Measurements from ENCODE around the gene OXT.
A peak's percentile ranks its signal among the peaks of the same experiment; 100 is the strongest.

Gene OXT

DNA sequence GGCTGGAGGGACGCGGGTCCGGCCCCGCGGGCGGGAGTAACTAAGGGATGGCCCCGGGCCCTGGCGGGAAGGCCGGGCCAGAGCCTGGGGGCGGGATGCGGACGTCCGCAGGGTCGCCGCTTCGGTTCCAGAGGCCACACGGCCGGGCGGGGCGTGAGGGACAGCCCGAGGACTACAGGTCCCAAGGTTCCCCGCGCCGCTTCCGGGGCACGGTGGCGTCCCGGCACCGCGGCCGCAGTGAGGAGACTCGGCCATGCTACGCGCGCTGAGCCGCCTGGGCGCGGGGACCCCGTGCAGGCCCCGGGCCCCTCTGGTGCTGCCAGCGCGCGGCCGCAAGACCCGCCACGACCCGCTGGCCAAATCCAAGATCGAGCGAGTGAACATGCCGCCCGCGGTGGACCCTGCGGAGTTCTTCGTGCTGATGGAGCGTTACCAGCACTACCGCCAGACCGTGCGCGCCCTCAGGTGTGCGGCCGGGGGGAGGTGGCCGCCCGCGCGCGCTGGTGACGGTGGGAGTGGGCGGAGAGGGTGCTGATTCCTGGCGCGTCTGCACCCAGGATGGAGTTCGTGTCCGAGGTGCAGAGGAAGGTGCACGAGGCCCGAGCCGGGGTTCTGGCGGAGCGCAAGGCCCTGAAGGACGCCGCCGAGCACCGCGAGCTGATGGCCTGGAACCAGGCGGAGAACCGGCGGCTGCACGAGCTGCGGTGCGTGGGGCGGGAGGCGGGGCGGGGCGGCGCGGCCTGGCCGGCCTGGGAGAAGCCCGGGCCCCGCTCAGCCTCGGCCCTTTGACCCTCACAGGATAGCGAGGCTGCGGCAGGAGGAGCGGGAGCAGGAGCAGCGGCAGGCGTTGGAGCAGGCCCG is 25.4 kb upstream of the OXT start, which contains the start of gene MRPS26 (continued):
- TF ChIP-seq, protein P1, sequence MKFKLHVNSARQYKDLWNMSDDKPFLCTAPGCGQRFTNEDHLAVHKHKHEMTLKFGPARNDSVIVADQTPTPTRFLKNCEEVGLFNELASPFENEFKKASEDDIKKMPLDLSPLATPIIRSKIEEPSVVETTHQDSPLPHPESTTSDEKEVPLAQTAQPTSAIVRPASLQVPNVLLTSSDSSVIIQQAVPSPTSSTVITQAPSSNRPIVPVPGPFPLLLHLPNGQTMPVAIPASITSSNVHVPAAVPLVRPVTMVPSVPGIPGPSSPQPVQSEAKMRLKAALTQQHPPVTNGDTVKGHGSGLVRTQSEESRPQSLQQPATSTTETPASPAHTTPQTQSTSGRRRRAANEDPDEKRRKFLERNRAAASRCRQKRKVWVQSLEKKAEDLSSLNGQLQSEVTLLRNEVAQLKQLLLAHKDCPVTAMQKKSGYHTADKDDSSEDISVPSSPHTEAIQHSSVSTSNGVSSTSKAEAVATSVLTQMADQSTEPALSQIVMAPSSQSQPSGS (tag by site-specific recombination; IDR thresholded peaks at IDR 0.05; ENCODE audit: low read depth) = no peak
- TF ChIP-seq ZNF521 (tag by site-specific recombination; IDR thresholded peaks at IDR 0.05) (no peak), ZBTB17 (tag by site-specific recombination; IDR thresholded peaks at IDR 0.05) (0 out of 2 replicates have a peak, but pooled peaks have one; percentile 52), ZNF37A (tag by site-specific recombination; IDR thresholded peaks at IDR 0.05) (no peak), KLF16 (tag by site-specific recombination; IDR thresholded peaks at IDR 0.05) (peak; percentile 65), ZNF558 (tag by site-specific recombination; IDR thresholded peaks at IDR 0.05) (no peak), IKZF3 (tag by site-specific recombination; IDR thresholded peaks at IDR 0.05) (peak; percentile 55; the same call in 1 of the 2 replicates), GFI1B (tag by site-specific recombination; IDR thresholded peaks at IDR 0.05) (no peak), ZNF555 (tag by site-specific recombination; conservative IDR thresholded peaks at IDR 0.05) (no peak), ZBTB8A (tag by site-specific recombination; IDR thresholded peaks at IDR 0.05) (peak; percentile 29; the same call in 1 of the 2 replicates), ZNF121 (tag by site-specific recombination; IDR thresholded peaks at IDR 0.05) (no peak), TRIM28 (IDR thresholded peaks at IDR 0.05; ENCODE audit: borderline replicate concordance, low read length) (no peak)
- TF ChIP-seq, protein P2, sequence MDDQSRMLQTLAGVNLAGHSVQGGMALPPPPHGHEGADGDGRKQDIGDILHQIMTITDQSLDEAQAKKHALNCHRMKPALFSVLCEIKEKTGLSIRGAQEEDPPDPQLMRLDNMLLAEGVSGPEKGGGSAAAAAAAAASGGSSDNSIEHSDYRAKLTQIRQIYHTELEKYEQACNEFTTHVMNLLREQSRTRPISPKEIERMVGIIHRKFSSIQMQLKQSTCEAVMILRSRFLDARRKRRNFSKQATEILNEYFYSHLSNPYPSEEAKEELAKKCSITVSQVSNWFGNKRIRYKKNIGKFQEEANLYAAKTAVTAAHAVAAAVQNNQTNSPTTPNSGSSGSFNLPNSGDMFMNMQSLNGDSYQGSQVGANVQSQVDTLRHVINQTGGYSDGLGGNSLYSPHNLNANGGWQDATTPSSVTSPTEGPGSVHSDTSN (CRISPR knock-in tag; IDR thresholded peaks at IDR 0.05) = 0 out of 2 replicates have a peak, but pooled peaks have one; percentile 51
- TF ChIP-seq, protein P3, sequence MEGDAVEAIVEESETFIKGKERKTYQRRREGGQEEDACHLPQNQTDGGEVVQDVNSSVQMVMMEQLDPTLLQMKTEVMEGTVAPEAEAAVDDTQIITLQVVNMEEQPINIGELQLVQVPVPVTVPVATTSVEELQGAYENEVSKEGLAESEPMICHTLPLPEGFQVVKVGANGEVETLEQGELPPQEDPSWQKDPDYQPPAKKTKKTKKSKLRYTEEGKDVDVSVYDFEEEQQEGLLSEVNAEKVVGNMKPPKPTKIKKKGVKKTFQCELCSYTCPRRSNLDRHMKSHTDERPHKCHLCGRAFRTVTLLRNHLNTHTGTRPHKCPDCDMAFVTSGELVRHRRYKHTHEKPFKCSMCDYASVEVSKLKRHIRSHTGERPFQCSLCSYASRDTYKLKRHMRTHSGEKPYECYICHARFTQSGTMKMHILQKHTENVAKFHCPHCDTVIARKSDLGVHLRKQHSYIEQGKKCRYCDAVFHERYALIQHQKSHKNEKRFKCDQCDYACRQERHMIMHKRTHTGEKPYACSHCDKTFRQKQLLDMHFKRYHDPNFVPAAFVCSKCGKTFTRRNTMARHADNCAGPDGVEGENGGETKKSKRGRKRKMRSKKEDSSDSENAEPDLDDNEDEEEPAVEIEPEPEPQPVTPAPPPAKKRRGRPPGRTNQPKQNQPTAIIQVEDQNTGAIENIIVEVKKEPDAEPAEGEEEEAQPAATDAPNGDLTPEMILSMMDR (tag by site-specific recombination; IDR thresholded peaks at IDR 0.05) = peak; percentile 57

DNA sequence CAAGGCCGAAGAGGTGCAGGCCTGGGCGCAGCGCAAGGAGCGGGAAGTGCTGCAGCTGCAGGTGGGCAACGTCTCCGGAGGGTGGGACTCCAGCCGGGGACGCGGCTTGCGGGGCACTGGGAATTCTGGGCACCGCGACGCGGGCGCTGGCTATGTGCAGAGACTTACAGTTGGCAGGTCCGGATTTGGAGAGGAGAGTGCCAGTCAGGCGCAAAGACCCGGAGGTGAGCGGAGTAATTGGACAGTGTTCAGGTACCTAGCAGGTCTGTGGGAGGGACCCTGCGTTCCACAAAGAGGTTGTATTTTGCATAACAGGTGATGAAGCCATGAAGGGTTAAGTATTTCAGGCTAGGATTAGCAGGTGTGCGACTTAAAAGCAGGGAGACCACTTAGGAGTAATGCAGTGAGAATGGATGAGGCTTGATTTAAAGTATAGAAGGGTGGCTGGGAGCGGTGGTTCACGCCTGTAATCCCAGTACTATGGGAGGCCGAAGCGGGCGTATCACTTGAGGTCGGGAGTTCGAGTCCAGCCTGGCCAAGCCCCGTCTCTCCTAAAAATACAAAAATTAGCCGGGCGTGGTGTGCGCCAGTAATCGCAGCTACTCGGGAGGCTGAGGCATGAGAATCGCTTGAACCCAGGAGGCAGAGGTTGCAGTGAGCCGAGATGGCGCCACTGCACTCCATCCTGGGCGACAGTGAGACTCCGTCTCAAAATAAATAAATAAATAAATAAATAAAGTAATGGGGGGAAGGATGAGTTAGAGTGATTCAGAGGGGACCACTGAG is 24.6 kb upstream of the OXT start:
- peak overlapping the region; percentile 97 for H3K27ac ChIP-seq (ENCODE audit: extremely low read depth, low read depth, low read length)
- ChIA-PET CTCF (interaction anchor here (0.7 to 0.9 kb wide), 2 partner anchors 203 to 246 kb away, joined by 3 to 4 read pairs; no protein-coding TSS in a partner anchor), POLR2A (interaction anchor here (0.6 to 1.5 kb wide), 2 partner anchors 192 to 196 kb away, joined by 4 to 7 read pairs; partner anchors contain the start of gene SLC4A11)
- peaks cover 12% of the 10 kb centered on the region for H3K4me1 ChIP-seq (ENCODE audit: control insufficient read depth, insufficient read depth, low read length)
- H3K9me3 ChIP-seq (ENCODE audit: control insufficient read depth, insufficient read depth, low read depth, low read length) = no peaks in the 10 kb centered on the region
- H3K36me3 ChIP-seq (ENCODE audit: control insufficient read depth in 2 of 2, insufficient read depth in 1 of 2, low read length in 2 of 2) = peaks cover 25 to 32% of the 10 kb centered on the region in 2 experiments
- H3K4me3 ChIP-seq (ENCODE audit: low read depth, low read length) = peak overlapping the region; percentile 83
- TF ChIP-seq, protein P4, sequence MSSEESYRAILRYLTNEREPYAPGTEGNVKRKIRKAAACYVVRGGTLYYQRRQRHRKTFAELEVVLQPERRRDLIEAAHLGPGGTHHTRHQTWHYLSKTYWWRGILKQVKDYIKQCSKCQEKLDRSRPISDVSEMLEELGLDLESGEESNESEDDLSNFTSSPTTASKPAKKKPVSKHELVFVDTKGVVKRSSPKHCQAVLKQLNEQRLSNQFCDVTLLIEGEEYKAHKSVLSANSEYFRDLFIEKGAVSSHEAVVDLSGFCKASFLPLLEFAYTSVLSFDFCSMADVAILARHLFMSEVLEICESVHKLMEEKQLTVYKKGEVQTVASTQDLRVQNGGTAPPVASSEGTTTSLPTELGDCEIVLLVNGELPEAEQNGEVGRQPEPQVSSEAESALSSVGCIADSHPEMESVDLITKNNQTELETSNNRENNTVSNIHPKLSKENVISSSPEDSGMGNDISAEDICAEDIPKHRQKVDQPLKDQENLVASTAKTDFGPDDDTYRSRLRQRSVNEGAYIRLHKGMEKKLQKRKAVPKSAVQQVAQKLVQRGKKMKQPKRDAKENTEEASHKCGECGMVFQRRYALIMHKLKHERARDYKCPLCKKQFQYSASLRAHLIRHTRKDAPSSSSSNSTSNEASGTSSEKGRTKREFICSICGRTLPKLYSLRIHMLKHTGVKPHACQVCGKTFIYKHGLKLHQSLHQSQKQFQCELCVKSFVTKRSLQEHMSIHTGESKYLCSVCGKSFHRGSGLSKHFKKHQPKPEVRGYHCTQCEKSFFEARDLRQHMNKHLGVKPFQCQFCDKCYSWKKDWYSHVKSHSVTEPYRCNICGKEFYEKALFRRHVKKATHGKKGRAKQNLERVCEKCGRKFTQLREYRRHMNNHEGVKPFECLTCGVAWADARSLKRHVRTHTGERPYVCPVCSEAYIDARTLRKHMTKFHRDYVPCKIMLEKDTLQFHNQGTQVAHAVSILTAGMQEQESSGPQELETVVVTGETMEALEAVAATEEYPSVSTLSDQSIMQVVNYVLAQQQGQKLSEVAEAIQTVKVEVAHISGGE (tag by site-specific recombination; conservative IDR thresholded peaks at IDR 0.05; ENCODE audit: low read depth) = no peak
- TF ChIP-seq SP2 (tag by site-specific recombination; IDR thresholded peaks at IDR 0.05) (peak; percentile 70), SCRT1 (tag by site-specific recombination; IDR thresholded peaks at IDR 0.05; ENCODE audit: borderline replicate concordance) (peak; percentile 12; the same call in 1 of the 2 replicates), ZNF600 (tag by site-specific recombination; IDR thresholded peaks at IDR 0.05) (no peak), ZFP69B (tag by site-specific recombination; IDR thresholded peaks at IDR 0.05) (no peak), ZBTB8A (tag by site-specific recombination; IDR thresholded peaks at IDR 0.05) (peak; percentile 69)
- TF ChIP-seq, protein P5, sequence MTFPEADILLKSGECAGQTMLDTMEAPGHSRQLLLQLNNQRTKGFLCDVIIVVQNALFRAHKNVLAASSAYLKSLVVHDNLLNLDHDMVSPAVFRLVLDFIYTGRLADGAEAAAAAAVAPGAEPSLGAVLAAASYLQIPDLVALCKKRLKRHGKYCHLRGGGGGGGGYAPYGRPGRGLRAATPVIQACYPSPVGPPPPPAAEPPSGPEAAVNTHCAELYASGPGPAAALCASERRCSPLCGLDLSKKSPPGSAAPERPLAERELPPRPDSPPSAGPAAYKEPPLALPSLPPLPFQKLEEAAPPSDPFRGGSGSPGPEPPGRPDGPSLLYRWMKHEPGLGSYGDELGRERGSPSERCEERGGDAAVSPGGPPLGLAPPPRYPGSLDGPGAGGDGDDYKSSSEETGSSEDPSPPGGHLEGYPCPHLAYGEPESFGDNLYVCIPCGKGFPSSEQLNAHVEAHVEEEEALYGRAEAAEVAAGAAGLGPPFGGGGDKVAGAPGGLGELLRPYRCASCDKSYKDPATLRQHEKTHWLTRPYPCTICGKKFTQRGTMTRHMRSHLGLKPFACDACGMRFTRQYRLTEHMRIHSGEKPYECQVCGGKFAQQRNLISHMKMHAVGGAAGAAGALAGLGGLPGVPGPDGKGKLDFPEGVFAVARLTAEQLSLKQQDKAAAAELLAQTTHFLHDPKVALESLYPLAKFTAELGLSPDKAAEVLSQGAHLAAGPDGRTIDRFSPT (tag by site-specific recombination; IDR thresholded peaks at IDR 0.05) = 0 out of 2 replicates have a peak, but pooled peaks have one; percentile 22
- TF ChIP-seq, protein P6, sequence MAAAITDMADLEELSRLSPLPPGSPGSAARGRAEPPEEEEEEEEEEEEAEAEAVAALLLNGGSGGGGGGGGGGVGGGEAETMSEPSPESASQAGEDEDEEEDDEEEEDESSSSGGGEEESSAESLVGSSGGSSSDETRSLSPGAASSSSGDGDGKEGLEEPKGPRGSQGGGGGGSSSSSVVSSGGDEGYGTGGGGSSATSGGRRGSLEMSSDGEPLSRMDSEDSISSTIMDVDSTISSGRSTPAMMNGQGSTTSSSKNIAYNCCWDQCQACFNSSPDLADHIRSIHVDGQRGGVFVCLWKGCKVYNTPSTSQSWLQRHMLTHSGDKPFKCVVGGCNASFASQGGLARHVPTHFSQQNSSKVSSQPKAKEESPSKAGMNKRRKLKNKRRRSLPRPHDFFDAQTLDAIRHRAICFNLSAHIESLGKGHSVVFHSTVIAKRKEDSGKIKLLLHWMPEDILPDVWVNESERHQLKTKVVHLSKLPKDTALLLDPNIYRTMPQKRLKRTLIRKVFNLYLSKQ (tag by site-specific recombination; IDR thresholded peaks at IDR 0.05; ENCODE audit: borderline replicate concordance) = no peak
